Caco-2 (cell line): Measurements from ENCODE around the gene ACSL5. TPM values are rescaled to one million over a fixed set of nuclear protein-coding genes. Genes with fewer than 3 reads are reported as not detected.

Experiments
- BruUV-seq: library from RNA; stranded (reverse); fragments of 400-500 nt; replicated peaks from 2 replicates; lab custom pipeline; 2021; lab: Mats Ljungman, UMichigan
- CTCF ChIA-PET: fragments of 300-600 bp; sonication (Branson Sonifier 250); formaldehyde crosslinking; loops from one replicate; lab custom pipeline; 2022; ENCODE audit warnings: antibody characterized with exemption; lab: Charles Lee
- POLR2A ChIA-PET: fragments of 300-600 bp; sonication (Branson Sonifier 250); formaldehyde crosslinking; loops from one replicate; lab custom pipeline; 2022; ENCODE audit warnings: antibody characterized with exemption; lab: Charles Lee
- DNase-seq, 2 experiments: peaks; one replicate each; pipeline versions ENCODE4 v3.0.0 to v3.0.0-alpha.2; 2020 to 2022
- H3K27me3 ChIP-seq: replicated peaks from 2 replicates; pipeline ENCODE4 v1.6.0; 2011; ENCODE audit warnings: low read length; ENCODE audit not compliant: control insufficient read depth, insufficient read depth
- H3K36me3 ChIP-seq: 2 replicates; pipeline ENCODE4 v1.5.1; 2011; ENCODE audit warnings: low read length; ENCODE audit not compliant: control insufficient read depth, insufficient read depth
- H3K4me1 ChIP-seq: fragments of 250-450 bp; sonication (Bioruptor Pico); 2 replicates; pipeline ENCODE4 v1.5.1; 2020; ENCODE audit warnings: mild to moderate bottlenecking
- H3K4me3 ChIP-seq: 2 replicates; pipeline ENCODE4 v1.5.1; 2011; ENCODE audit warnings: low read depth, mild to moderate bottlenecking, control low read depth, low read length
- H3K9me3 ChIP-seq: fragments of 250-450 bp; sonication (Bioruptor Pico); 2 replicates; pipeline ENCODE4 v1.5.1; 2020; ENCODE audit warnings: mild to moderate bottlenecking, moderate library complexity
- H3K27ac Mint-ChIP-seq: one replicate; pipeline ENCODE4 v1.8.0; 2022; ENCODE audit warnings: mixed read lengths; ENCODE audit not compliant: unreplicated experiment
- H3K27me3 Mint-ChIP-seq: one replicate; pipeline ENCODE4 v1.8.0; 2022; ENCODE audit warnings: mixed read lengths; ENCODE audit not compliant: insufficient read depth, unreplicated experiment
- H3K36me3 Mint-ChIP-seq: one replicate; pipeline ENCODE4 v1.8.0; 2022; ENCODE audit warnings: mild to moderate bottlenecking, mixed read lengths; ENCODE audit not compliant: insufficient read depth, unreplicated experiment
- H3K4me1 Mint-ChIP-seq: one replicate; pipeline ENCODE4 v1.8.0; 2022; ENCODE audit warnings: low read depth, mixed read lengths; ENCODE audit not compliant: unreplicated experiment
- H3K4me3 Mint-ChIP-seq: one replicate; pipeline ENCODE4 v1.8.0; 2022; ENCODE audit warnings: mild to moderate bottlenecking, moderate library complexity, mixed read lengths; ENCODE audit not compliant: unreplicated experiment
- H3K9me3 Mint-ChIP-seq: one replicate; pipeline ENCODE4 v1.8.0; 2022; ENCODE audit warnings: mixed read lengths; ENCODE audit not compliant: unreplicated experiment
- intact Hi-C: fragments of 100-400 bp; cut with micrococcal nuclease; formaldehyde crosslinking; loops from one replicate; pipeline ENCODE4 v1.10.0; 2022; ENCODE audit not compliant: unreplicated experiment
- total RNA-seq: library from RNA; stranded (reverse); gene quantifications from 2 replicates; pipeline ENCODE4 v1.2.3, GENCODE V29; 2022
- TF ChIP-seq, protein P1 (sequence below), 2 experiments: fragments of 200-600 bp in 1 of 2; IDR thresholded peaks; 1 replicate in 1 of 2; 2 replicates in 1 of 2; pipeline versions ENCODE4 v1.5.1 to v1.8.0; 2011 to 2022; ENCODE audit warnings: antibody characterized with exemption in 1 of 2, control low read depth in 1 of 2, inconsistent platforms in 1 of 2, low read depth in 1 of 2, low read length in 1 of 2, mild to moderate bottlenecking in 1 of 2, moderate library complexity in 1 of 2; ENCODE audit not compliant: insufficient read depth in 1 of 2, severe bottlenecking in 1 of 2, unreplicated experiment in 1 of 2

The ACSL5 gene
- total RNA-seq, 1 experiment from 2014 or later, result 46.6 TPM

DNA sequence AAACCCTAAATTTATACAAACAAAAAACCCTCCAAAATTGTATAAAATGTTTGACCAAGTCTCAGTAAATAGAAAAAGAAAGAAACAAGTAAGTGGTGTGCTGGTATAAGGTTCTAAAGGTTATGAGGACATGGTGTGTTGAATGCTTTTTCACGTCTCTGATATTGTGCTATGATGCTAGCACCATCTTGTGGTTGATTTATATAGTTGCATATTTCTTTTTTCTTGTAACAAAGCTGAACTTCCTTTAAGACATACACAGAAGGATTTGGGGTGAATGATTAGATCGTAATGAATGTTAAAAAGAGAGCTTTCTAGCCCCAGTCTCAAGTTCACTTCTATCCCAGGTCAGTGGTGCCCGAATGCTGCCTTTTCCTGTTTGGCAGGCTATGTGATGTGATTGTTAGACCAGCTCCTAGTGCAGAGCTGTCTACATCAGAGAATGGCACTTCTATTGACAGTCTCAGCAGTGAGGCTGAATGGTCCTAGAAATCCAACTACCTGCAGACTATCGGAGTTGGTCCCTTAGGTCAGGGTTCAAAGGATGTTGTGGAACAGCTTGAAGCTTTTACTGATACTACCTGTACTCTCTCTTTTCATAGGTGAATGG is 98.1 kb downstream of the ACSL5 start:
- H3K27me3 Mint-ChIP-seq, result no peaks in the 10 kb centered on the region
- H3K4me1 ChIP-seq, result peaks cover 8% of the 10 kb centered on the region; the same call in 1 of the 2 replicates
- H3K36me3 ChIP-seq, result no peaks in the 10 kb centered on the region
- H3K27me3 ChIP-seq, result no peaks in the 10 kb centered on the region
- ChIA-PET CTCF (interaction anchor here (0.6 to 1.9 kb wide), 13 partner anchors 9 to 913 kb away, joined by 3 to 12 read pairs (median 4); partner anchors contain the start of genes VTI1A and ZDHHC6), POLR2A (interaction anchor here (1.2 kb wide), 1 partner anchor 25 kb away, joined by 4 read pairs; the partner anchor contains the start of genes VTI1A and ZDHHC6)
- peak in 1 of 2 experiments; percentile 21 for DNase-seq
- H3K36me3 Mint-ChIP-seq, result no peaks in the 10 kb centered on the region
- intact Hi-C loops, result loop anchor here (1.0 to 2.0 kb wide), 2 partner anchors 25 to 37 kb away; partner anchors contain the start of genes VTI1A and ZDHHC6
- H3K4me1 Mint-ChIP-seq, result no peaks in the 10 kb centered on the region
- no peak overlapping the region for H3K27ac Mint-ChIP-seq
- H3K9me3 ChIP-seq, result no peaks in the 10 kb centered on the region
- TF ChIP-seq, protein P1, sequence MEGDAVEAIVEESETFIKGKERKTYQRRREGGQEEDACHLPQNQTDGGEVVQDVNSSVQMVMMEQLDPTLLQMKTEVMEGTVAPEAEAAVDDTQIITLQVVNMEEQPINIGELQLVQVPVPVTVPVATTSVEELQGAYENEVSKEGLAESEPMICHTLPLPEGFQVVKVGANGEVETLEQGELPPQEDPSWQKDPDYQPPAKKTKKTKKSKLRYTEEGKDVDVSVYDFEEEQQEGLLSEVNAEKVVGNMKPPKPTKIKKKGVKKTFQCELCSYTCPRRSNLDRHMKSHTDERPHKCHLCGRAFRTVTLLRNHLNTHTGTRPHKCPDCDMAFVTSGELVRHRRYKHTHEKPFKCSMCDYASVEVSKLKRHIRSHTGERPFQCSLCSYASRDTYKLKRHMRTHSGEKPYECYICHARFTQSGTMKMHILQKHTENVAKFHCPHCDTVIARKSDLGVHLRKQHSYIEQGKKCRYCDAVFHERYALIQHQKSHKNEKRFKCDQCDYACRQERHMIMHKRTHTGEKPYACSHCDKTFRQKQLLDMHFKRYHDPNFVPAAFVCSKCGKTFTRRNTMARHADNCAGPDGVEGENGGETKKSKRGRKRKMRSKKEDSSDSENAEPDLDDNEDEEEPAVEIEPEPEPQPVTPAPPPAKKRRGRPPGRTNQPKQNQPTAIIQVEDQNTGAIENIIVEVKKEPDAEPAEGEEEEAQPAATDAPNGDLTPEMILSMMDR (IDR thresholded peaks at IDR 0.05; ENCODE audit: insufficient read depth in 1 of 2, low read depth in 1 of 2, low read length in 1 of 2, severe bottlenecking in 1 of 2, unreplicated experiment in 1 of 2), result peak; percentile 48 to 68
- H3K4me3 ChIP-seq, result no peak overlapping the region
- no peak overlapping the region for H3K4me3 Mint-ChIP-seq
- H3K9me3 Mint-ChIP-seq, result no peaks in the 10 kb centered on the region
- no TSS peak for BruUV-seq

DNA sequence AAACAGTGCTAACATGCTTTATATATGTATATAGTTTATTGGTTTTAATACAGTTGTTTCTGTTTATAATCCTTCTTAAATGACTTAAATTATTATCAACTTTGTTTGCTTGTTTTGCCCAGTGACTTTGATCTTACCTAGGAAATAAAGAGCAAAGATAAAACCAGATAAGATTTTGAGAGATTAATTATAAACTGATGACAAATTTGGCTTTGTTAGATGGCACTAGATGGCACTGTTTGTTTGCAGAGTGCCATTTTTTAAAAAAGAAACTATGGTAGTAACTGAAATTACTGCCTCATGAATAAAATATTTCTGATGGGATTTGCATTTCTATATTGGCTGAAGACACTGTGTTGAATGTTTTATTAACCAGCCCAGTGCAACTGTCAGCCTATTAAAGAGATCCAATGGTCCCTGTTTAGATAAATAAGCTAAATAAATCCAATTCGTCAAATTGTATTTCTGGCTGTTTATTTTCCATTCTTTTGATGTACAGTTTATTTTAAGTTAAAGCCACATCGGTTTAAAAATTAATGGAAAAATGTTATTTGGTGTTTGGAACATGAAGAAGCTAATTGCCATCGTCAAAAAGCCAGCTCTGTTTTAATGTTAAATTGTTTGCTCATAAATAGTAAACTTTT is 101.8 kb downstream of the ACSL5 start:
- DNase-seq, result no peak
- CTCF ChIA-PET, result no interaction called here
- no peaks in the 10 kb centered on the region for H3K36me3 ChIP-seq
- TF ChIP-seq, protein P1 (IDR thresholded peaks at IDR 0.05; ENCODE audit: insufficient read depth in 1 of 2, low read depth in 1 of 2, low read length in 1 of 2, severe bottlenecking in 1 of 2, unreplicated experiment in 1 of 2), result no peak
- Mint-ChIP-seq H3K36me3 (peaks cover 5% of the 10 kb centered on the region), H3K4me3 (no peak overlapping the region), H3K27ac (no peak overlapping the region), H3K27me3 (no peaks in the 10 kb centered on the region), H3K9me3 (no peaks in the 10 kb centered on the region), H3K4me1 (no peaks in the 10 kb centered on the region)
- POLR2A ChIA-PET, result no interaction called here
- no peaks in the 10 kb centered on the region for H3K27me3 ChIP-seq
- peaks cover 8% of the 10 kb centered on the region; the same call in 1 of the 2 replicates for H3K4me1 ChIP-seq
- H3K9me3 ChIP-seq, result no peaks in the 10 kb centered on the region
- intact Hi-C loops, result no loop called here
- BruUV-seq, result no TSS peak
- H3K4me3 ChIP-seq, result no peak overlapping the region

Other genes starting within 250 kb of the ACSL5 start
- 40.2 and 44.4 TPM in 2 replicates for gene GPAM, start 190.4 kb upstream of the ACSL5 start, total RNA-seq
- gene TECTB, start 90.7 kb upstream of the ACSL5 start, total RNA-seq, result 0.27 and 0.37 TPM in 2 replicates
- gene ZDHHC6, start 72.8 kb downstream of the ACSL5 start, total RNA-seq, result 47.4 and 48.8 TPM in 2 replicates
- gene VTI1A, start 73.1 kb downstream of the ACSL5 start, total RNA-seq, result 42.3 and 45.6 TPM in 2 replicates